WTC11 (cell line): ENCODE data around the gene SETD3.

Source experiments
- ATF3 ChIP-seq: sonication (generic); formaldehyde crosslinking; conservative IDR thresholded peaks from 2 replicates; pipeline ENCODE4 v1.8.1; 2022; ENCODE audit warnings: mild to moderate bottlenecking, missing genetic modification reagents
- CTCF ChIP-seq: fragments of 200-600 bp; IDR thresholded peaks from 2 replicates; pipeline ENCODE4 v1.8.0; 2022; ENCODE audit warnings: antibody characterized with exemption
- E2F4 ChIP-seq: sonication (generic); formaldehyde crosslinking; IDR thresholded peaks from 2 replicates; pipeline ENCODE4 v1.8.1; 2022; ENCODE audit warnings: low read depth, mild to moderate bottlenecking, moderate library complexity, missing genetic modification reagents, borderline replicate concordance
- FOXK1 ChIP-seq: sonication (generic); formaldehyde crosslinking; IDR thresholded peaks from 2 replicates; pipeline ENCODE4 v1.8.0; 2022; ENCODE audit warnings: mild to moderate bottlenecking, moderate library complexity, missing genetic modification reagents
- MAX ChIP-seq: sonication (generic); formaldehyde crosslinking; IDR thresholded peaks from 2 replicates; pipeline ENCODE4 v1.8.0; 2022; ENCODE audit warnings: mild to moderate bottlenecking, missing genetic modification reagents
- NFE2L1 ChIP-seq: sonication (generic); formaldehyde crosslinking; IDR thresholded peaks from 2 replicates; pipeline ENCODE4 v1.8.1; 2023; ENCODE audit warnings: missing genetic modification reagents
- PRDM15 ChIP-seq: sonication (generic); formaldehyde crosslinking; IDR thresholded peaks from 2 replicates; pipeline ENCODE4 v1.8.0; 2022; ENCODE audit warnings: missing genetic modification reagents
- RELA ChIP-seq: sonication (generic); formaldehyde crosslinking; IDR thresholded peaks from 2 replicates; pipeline ENCODE4 v1.8.1; 2022; ENCODE audit warnings: missing genetic modification reagents, mild to moderate bottlenecking, borderline replicate concordance
- TCF7 ChIP-seq: sonication (generic); formaldehyde crosslinking; IDR thresholded peaks from 2 replicates; pipeline ENCODE4 v1.8.0; 2022; ENCODE audit warnings: mild to moderate bottlenecking, low read depth, missing genetic modification reagents, moderate library complexity
- TEAD4 ChIP-seq: sonication (generic); formaldehyde crosslinking; IDR thresholded peaks from 2 replicates; pipeline ENCODE4 v1.8.0; 2022; ENCODE audit warnings: mild to moderate bottlenecking, missing genetic modification reagents
- TP53 ChIP-seq: sonication (generic); formaldehyde crosslinking; IDR thresholded peaks from 2 replicates; pipeline ENCODE4 v1.8.1; 2023; ENCODE audit warnings: mild to moderate bottlenecking, missing genetic modification reagents
- USF2 ChIP-seq: sonication (generic); formaldehyde crosslinking; IDR thresholded peaks from 2 replicates; pipeline ENCODE4 v1.8.1; 2023; ENCODE audit warnings: mild to moderate bottlenecking, missing genetic modification reagents, moderate library complexity
- ZBTB21 ChIP-seq: sonication (generic); formaldehyde crosslinking; IDR thresholded peaks from 2 replicates; pipeline ENCODE4 v1.8.1; 2023; ENCODE audit warnings: mild to moderate bottlenecking, missing genetic modification reagents, borderline replicate concordance
- ZNF219 ChIP-seq: sonication (generic); formaldehyde crosslinking; IDR thresholded peaks from 2 replicates; pipeline ENCODE4 v1.8.0; 2023; ENCODE audit warnings: missing genetic modification reagents, mild to moderate bottlenecking, borderline replicate concordance

GRCh38 chr14:99519931-99520421 lies 39.3 kb upstream of the SETD3 start:
- TF ChIP-seq ZBTB21 (no peak), CTCF (no peak), NFE2L1 (CRISPR knock-in tag) (no peak), TEAD4 (CRISPR knock-in tag) (no peak), PRDM15 (CRISPR knock-in tag) (no peak), TP53 (CRISPR knock-in tag) (no peak), ZNF219 (CRISPR knock-in tag) (no peak), ATF3 (no peak), RELA (CRISPR knock-in tag) (no peak), MAX (no peak), TCF7 (CRISPR knock-in tag) (no peak), USF2 (CRISPR knock-in tag) (no peak), FOXK1 (no peak), E2F4 (CRISPR knock-in tag) (no peak)
